Measurements from ENCODE around the gene RPEL1.

DNA sequence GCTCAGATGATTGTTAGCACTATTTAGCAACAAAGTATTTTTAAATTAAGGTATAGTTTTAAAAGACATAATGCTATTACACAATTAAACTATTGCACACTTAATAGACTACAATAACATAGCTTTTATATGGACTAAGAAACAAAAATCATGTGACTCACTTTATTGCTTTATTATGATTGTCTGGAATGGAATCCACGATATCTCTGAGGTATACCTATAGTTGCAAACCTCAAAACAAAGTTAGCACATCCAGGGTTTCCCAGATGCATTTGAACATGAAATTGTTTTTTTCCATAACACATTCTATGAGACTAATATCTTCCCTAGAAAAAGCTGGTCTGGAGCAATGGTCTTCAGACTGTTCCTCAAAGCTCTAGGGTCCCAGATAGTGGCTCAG, 18.3 kb upstream of the RPEL1 start:
- TF ChIP-seq, protein P1, sequence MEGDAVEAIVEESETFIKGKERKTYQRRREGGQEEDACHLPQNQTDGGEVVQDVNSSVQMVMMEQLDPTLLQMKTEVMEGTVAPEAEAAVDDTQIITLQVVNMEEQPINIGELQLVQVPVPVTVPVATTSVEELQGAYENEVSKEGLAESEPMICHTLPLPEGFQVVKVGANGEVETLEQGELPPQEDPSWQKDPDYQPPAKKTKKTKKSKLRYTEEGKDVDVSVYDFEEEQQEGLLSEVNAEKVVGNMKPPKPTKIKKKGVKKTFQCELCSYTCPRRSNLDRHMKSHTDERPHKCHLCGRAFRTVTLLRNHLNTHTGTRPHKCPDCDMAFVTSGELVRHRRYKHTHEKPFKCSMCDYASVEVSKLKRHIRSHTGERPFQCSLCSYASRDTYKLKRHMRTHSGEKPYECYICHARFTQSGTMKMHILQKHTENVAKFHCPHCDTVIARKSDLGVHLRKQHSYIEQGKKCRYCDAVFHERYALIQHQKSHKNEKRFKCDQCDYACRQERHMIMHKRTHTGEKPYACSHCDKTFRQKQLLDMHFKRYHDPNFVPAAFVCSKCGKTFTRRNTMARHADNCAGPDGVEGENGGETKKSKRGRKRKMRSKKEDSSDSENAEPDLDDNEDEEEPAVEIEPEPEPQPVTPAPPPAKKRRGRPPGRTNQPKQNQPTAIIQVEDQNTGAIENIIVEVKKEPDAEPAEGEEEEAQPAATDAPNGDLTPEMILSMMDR (IDR thresholded peaks at IDR 0.05): no peak
- TF ChIP-seq POLR2AphosphoS5 (IDR thresholded peaks at IDR 0.05): no peak
- no peak for TF ChIP-seq EP300 (IDR thresholded peaks at IDR 0.05)
